Skin of body (tissue), 2 donors: ENCODE results near the gene NHLH2. TPM values are rescaled to one million over a fixed set of nuclear protein-coding genes. Genes with fewer than 3 reads are reported as not detected.

ENCODE experiments used
- DNase-seq: peaks from one replicate; lab custom pipeline; 2025; lab: John Stamatoyannopoulos, UW
- total RNA-seq: library from RNA; depleted of rRNA; stranded (reverse); fragments of >200 nt; gene quantifications from one replicate; pipeline ENCODE4 v1.2.3, GENCODE V29; 2014

The NHLH2 gene
- total RNA-seq, 1 donor from 2014 or later: not detected

GRCh38 chr1:115805597-115805996, 35.3 kb downstream of the NHLH2 start:
- no peak for DNase-seq

GRCh38 chr1:115802416-115802815, 38.5 kb downstream of the NHLH2 start:
- DNase-seq: no peak

GRCh38 chr1:115797486-115797885, 43.4 kb downstream of the NHLH2 start:
- no peak for DNase-seq

GRCh38 chr1:115796897-115797296, 44.0 kb downstream of the NHLH2 start:
- no peak for DNase-seq

GRCh38 chr1:115796036-115796435, 44.9 kb downstream of the NHLH2 start:
- DNase-seq: no peak

- no peak for DNase-seq
These were observed 45.8 kb downstream of the NHLH2 start for GRCh38 chr1:115794976-115795639.

- DNase-seq: no peak
These were observed 47.8 kb downstream of the NHLH2 start for GRCh38 chr1:115793162-115793561.

GRCh38 chr1:115791816-115792215, 49.1 kb downstream of the NHLH2 start:
- no peak for DNase-seq

GRCh38 chr1:115790846-115791245, 50.1 kb downstream of the NHLH2 start:
- no peak for DNase-seq

- no peak for DNase-seq
These were observed 50.6 kb downstream of the NHLH2 start for GRCh38 chr1:115790356-115790755.

Other genes starting within 250 kb of the NHLH2 start
- 8.5 TPM for gene VANGL1, start 199.2 kb downstream of the NHLH2 start, total RNA-seq
- gene CASQ2, start 72.4 kb downstream of the NHLH2 start, total RNA-seq: 67.2 TPM
- gene SLC22A15, start 135.4 kb upstream of the NHLH2 start, total RNA-seq: 4.0 TPM